ENCODE data around the gene VAMP4. TPM values are rescaled to one million over a fixed set of nuclear protein-coding genes. Genes with fewer than 3 reads are reported as not detected.
"Not testable (repeated sequence)": the region's sequence is repeated elsewhere in the genome, so short reads cannot be mapped to it uniquely, and the experiment has no call there.

Gene VAMP4
- polyA plus RNA-seq, 4 donors: 15.2 to 19.3 (median 19.0) TPM

GRCh38 chr1:171707583-171707982, 34.3 kb downstream of the VAMP4 start:
- no peak for DNase-seq (ENCODE audit: low read depth in 4 of 4, low spot score in 3 of 4)

DNA sequence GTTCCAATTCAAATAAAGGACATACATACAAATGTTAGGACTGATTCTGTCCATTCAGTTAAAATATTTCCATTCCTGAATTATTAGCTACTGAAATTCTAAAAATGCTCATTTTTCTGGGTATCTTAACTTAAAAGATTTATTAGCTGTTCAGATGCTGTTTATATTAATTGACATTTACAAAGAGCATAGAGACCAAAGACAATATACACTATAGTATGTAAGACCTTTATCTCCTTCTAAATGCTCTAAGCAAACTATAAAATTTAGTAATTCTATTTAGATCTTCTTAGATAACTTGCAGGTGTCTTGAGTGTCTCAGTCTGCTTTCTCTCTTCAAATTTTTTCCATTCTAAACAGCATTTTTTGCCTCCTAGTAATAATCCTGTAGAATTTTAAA, 39.3 kb downstream of the VAMP4 start:
- DNase-seq (ENCODE audit: low read depth in 4 of 4, low spot score in 3 of 4): no peak

GRCh38 chr1:171699531-171699930, 42.3 kb downstream of the VAMP4 start:
- DNase-seq (ENCODE audit: low read depth in 4 of 4, low spot score in 3 of 4): peak in 2 of 4 donors; percentile 12 to 33

DNA sequence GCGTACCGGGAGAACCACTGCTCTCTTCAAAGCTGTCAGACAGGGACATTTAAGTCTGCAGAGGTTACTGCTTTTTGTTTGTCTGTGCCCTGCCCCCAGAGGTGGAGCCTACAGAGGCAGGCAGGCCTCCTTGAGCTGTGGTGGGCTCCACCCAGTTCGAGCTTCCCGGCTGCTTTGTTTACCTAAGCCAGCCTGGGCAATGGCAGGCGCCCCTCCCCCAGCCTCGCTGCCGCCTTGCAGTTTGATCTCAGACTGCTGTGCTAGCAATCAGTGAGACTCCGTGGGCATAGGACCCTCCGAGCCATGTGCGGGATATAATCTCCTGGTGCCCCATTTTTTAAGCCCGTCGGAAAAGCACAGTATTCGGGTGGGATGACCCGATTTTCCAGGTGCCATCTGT, 46.1 kb downstream of the VAMP4 start:
- DNase-seq (ENCODE audit: low read depth in 4 of 4, low spot score in 3 of 4): not testable (repeated sequence)

DNA sequence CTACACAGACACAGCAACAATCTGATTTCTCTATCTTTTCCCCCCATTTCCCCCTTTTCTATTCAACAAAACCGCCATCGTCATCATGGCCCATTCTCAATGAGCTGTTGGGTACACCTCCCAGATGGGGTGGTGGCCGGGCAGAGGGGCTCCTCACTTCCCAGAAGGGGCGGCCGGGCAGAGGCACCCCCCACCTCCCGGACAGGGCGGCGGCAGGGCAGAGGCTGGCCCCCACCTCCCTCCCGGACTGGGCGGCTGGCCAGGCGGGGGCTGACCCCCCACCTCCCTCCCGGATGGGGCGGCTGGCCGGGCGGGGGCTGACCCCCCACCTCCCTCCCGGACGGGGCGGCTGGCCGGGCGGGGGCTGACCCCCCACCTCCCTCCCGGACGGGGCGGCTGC, 48.3 kb downstream of the VAMP4 start:
- not testable (repeated sequence) for DNase-seq (ENCODE audit: low read depth in 4 of 4, low spot score in 3 of 4)

GRCh38 chr1:171683870-171684269, 58.0 kb downstream of the VAMP4 start:
- DNase-seq (ENCODE audit: low read depth in 4 of 4, low spot score in 3 of 4): no peak

DNA sequence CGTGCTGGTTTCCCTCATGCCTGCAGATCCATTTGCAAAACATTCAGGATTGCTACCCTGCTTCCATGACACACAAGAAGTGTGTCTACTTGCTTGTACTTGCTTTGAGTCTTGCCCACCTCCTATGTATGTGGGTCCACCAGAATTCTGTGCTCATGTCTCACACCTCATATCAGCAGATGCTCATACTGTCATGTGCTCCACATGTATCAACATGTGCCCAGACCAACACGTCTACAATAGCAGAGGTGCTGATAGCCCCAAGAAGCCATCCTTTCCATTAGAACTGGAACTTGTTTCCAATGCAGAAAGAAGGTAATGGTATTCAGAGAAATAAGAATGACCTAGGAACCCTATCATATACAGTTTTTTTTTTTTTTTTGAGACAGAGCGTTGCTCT, 61.5 kb downstream of the VAMP4 start:
- no peak for DNase-seq (ENCODE audit: low read depth in 4 of 4, low spot score in 3 of 4)

GRCh38 chr1:171676823-171677222, 65.0 kb downstream of the VAMP4 start:
- DNase-seq (ENCODE audit: low read depth in 4 of 4, low spot score in 3 of 4): no peak

DNA sequence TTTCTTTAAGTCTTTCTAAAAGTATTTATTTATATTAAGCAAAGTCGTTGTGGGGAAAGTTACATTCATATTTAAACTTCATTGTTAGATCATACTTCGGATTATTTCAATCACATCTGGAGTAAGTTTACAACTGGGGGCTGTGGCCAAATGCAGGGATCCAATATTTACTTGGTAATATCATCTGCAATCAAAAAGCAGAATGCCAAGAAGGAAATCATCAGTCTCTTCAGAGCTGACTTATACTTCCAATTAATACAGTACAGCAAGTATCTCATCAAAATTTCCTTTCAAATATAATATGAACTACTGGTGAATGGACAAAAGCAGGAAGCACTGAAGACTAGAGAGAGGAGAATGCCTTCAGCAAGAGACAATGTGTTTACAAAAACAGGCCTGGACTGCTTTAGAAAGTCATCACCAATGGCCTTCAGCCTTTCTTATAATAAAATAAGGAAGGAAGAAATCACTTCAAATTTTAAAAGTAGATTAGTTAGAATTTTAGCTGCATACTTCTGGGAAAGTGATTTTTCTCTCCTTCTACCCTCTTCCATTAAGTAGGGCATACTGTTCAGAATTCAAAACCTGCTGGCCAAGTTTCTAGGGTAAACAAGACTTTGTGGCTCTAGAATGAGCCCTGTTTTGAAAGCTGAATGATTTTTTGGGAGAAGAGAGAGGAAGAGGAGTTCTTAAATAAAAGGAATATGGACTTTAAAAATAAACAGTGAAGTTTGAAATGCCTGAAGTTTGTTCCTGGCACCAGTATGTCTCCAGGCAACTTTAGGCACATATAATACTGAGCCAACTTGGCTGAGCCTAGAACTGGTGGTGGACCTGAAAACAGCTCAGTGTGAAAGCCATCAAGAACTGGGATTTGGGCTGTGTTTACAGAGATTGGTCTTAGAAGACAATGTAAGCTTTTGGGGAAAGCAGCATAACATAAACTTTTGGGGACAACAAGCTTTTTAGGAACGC, 67.1 kb downstream of the VAMP4 start:
- DNase-seq (ENCODE audit: low read depth in 4 of 4, low spot score in 3 of 4): no peak

DNA sequence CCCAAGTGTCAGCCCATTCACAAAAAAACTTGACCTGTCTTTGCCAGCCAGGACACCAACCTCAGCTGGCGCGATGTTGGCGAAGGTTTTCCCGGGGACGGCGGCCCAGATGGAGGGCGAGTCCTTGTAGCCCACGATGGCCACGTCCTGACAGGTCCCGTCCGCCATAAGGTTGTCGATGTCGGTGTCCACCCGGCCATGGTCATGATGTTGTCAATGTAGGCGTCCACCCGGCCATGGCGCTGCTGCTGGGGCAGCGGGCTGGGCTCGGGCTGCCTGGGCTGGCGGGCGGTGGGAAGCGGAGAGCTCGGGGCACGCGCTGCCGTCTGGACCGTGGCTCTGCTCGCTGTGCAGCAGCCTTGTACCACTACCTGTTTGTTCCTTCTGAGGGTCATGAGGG, 71.1 kb downstream of the VAMP4 start:
- DNase-seq (ENCODE audit: low read depth in 4 of 4, low spot score in 3 of 4): no peak

DNA sequence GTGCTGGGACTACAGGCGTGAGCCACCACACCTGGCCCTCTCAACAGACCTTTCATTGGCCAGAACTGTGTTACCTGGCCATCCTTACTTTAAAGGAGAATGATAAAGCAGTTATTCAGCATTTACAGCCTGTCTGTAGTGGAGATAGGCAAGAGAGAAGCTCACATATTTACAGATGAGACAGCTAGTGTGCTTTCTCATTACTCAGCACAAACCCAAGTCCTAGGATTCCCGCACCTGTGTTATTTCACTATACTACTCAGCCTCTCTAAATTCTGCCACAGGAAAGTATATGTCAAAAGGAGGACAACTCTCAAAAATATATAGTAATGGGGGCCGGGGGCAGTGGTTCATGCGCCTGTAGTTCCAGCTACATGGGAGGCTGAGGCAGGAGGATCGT, 73.5 kb downstream of the VAMP4 start:
- DNase-seq (ENCODE audit: low read depth in 4 of 4, low spot score in 3 of 4): no peak

DNA sequence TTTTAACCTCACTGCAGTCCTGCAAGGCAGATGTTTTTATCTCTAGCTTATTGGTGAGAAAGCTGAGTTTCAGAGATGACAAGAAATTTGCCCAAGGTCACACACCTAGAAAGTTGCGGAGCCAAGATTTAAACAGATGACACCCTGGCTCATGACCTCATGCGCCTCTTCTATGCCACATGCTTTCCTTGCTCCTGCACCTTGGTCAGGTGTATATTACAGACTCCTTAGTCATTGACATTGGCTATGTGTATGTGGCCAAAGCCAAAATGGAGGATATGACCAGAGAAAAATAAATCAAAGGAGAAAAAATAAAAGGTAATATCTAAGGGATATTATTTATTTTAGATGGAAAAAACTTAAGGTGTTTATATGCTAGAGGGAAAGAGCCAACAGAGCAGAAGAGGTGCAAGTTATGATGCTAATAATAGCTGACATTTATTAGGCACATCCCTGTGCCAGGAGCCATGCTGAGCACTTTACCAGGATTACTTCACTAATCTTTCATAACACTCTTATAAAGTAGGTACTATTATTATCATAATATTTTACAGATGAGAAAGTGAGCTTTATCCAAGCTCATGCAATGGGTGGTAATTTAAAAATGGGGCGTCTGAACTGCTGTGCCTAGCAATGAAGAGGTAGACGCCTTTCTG, 75.6 kb downstream of the VAMP4 start:
- DNase-seq (ENCODE audit: low read depth in 4 of 4, low spot score in 3 of 4): no peak

DNA sequence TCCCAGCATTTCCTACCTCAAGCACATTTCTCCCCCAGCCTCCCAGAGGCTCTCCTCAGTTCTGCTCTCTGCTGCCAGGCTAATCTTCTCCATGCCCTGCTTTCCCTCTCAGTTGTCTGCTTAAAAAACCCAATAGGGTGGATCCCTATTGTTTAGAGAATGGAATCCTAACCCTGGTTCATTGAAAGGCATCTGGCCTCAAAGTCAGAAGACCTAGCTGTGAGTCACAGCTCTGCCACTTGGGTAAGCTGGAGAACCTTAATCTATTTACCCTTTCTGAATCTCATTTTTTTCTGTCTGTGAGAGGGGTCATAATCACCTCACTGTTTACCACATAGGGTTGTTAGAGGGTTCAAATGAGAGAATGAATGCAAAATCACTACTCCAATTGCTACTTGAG, 76.9 kb downstream of the VAMP4 start:
- DNase-seq (ENCODE audit: low read depth in 4 of 4, low spot score in 3 of 4): no peak

DNA sequence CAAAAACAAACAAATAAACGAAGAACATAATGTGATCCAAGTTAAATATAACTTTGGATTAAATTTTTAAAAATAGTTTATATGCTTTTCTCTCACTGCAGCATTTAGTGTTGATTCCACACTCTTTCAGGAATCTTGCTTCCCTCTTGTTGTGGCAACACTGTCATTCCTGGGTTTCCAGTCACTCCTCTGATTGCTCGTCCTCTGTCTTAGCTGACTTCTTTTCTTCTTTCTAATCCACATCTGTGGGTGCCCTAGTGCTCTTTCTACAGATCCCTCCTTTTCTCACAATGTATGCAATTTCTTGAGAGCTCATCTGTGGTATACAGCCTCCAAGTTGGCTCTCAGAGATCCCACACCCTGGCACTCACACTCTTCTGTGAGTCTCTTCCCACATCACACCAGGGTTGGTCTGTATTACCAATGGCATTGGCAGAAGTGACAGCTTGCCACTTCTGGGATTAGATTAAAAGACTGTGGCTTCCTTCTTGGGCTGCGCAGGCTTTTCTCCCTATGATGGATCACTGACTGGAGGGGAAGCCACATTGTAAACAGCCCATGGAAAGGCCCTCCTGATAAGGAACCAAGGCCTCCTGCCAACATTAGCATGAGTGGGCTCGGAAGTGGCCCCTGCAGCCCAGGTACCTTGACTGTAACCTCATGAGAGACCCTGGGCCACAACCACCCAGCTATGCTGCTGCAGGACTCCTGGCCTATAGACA, 77.8 kb downstream of the VAMP4 start:
- DNase-seq (ENCODE audit: low read depth in 4 of 4, low spot score in 3 of 4): no peak

GRCh38 chr1:171663036-171663853, 78.6 kb downstream of the VAMP4 start:
- DNase-seq (ENCODE audit: low read depth in 4 of 4, low spot score in 3 of 4): no peak

DNA sequence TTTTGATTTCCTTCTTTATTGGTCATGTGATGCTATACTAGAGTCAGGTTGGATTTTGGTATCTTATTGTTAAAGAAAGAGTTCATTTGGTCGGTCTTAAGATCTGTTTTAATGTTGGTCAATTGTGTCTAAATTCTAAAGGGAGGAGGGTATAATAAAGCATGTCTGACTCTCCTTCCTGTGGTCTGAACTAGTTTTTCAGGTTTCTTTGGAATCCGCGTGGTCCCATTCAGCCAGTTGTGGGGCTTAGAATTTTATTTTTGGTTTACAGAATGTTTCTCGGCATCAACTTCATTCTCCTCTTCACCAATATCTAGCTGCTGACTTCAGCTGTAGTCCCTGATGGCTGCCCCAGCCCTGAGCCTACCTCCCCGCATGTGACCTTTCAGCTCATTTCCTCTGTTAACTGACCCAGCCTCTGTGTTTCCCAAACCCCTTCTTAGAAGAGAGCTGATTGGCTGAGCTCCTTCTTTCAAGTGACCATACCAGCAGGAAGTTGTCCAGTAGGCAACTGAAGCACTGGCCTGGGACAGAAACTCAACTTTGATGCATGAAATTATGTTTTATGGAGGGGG, 80.7 kb downstream of the VAMP4 start:
- no peak for DNase-seq (ENCODE audit: low read depth in 4 of 4, low spot score in 3 of 4)

- DNase-seq (ENCODE audit: low read depth in 4 of 4, low spot score in 3 of 4): not testable (repeated sequence)
These were observed 85.7 kb downstream of the VAMP4 start for GRCh38 chr1:171656206-171656605.

DNA sequence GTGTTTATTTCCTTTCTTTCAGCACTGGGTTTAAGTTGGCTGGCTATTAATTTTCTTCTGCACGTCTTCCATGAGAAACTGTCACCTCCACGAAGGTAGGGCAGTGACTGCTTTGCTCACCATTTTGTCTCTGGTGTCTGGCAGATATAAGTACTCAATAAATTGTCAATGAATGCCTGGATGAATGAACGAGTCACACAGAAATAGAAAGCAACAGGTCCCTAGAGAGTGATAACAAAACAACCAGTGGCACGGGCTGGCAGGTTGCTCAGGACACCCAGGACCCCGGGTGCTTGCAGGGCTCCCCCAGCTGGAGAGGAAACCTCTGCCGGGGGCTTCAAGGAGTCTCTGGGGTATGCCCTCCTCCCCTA, 86.1 kb downstream of the VAMP4 start:
- DNase-seq (ENCODE audit: low read depth in 4 of 4, low spot score in 3 of 4): no peak

DNA sequence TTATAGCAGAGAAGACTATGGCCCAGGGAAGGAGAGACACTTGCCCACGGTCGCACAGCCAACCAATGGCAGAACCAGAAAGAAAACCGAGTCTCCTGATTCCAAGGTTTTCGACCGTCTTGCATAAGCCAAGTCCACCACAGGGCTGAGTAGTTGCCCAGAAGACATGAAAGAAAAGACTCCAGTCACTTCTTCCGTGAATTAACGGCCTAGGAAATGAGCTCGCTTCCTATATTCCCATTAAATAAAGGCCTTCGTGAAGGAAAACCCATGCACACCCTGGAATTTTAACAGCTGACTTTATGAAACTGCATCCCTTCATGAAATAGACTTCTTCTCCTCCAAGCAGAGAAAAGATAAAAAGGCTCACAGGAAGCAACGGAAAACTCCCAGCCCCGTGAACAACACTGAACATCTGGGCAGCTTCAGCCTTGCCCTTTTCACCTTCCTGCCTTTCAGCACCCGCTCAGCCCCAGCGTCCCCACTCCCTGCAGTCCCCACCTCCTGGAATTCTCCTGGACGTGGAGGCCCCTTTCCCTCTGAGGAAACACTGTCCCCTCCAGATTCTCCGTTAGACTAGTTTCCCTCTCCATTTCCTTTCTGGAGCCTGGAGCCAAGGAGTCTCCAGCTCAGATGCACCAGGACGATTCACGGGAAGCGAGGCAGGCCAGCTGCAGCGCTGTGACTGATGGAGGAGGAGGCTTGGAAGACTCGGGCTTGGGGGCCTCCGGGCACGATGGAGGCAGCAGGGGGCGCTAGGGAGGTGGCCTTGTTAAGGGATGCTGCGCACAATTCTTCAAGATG, 86.7 kb downstream of the VAMP4 start:
- DNase-seq (ENCODE audit: low read depth in 4 of 4, low spot score in 3 of 4): peak in 3 of 4 donors; percentile 47 to 64 (median 47)
